Measurements from ENCODE around the gene ESR2.

DNA sequence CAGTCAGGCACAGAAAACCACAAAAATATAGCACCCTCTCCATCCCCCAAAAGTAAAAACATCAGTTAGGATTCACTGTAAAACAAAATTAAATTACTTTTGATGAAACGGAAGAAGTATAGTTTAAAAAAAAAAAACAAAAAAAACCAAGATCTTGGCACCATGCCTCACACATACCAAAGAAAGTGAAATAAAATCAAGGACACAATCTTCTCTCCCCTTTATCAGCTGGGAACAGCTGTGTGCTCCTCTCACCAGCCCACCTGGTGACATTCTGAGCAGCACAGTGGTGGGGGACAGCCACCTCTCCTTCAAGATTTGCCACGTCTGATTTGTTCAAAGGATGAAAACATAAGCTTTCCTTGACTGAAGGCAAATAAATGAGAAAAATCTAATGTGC is 55.5 kb downstream of the ESR2 start:
- no peak for TF ChIP-seq TAF1 (IDR thresholded peaks at IDR 0.05; ENCODE audit: low read depth, low read length)
- TF ChIP-seq POLR2AphosphoS5 (IDR thresholded peaks at IDR 0.05; ENCODE audit: low read depth, low read length) = no peak

Measured in GM12891 (cell line).